Cardiac atrium fibroblast (primary cell): ENCODE results near the gene CAMK2A. TPM values are rescaled to one million over a fixed set of nuclear protein-coding genes. Genes with fewer than 3 reads are reported as not detected.

Experiments
- total RNA-seq: library from RNA; depleted of rRNA; stranded (reverse); fragments of >200 nt; gene quantifications from 2 replicates; pipeline ENCODE4 v1.2.3, GENCODE V29; 2015

The CAMK2A gene
- not detected in 2 replicates for total RNA-seq

GRCh38 chr5:150289551-150290390, at the start of gene CAMK2A:
TSS of gene CAMK2A (minus strand) at chr5:150289773. CDS start at chr5:150289625, 148 bp downstream.

DNA sequence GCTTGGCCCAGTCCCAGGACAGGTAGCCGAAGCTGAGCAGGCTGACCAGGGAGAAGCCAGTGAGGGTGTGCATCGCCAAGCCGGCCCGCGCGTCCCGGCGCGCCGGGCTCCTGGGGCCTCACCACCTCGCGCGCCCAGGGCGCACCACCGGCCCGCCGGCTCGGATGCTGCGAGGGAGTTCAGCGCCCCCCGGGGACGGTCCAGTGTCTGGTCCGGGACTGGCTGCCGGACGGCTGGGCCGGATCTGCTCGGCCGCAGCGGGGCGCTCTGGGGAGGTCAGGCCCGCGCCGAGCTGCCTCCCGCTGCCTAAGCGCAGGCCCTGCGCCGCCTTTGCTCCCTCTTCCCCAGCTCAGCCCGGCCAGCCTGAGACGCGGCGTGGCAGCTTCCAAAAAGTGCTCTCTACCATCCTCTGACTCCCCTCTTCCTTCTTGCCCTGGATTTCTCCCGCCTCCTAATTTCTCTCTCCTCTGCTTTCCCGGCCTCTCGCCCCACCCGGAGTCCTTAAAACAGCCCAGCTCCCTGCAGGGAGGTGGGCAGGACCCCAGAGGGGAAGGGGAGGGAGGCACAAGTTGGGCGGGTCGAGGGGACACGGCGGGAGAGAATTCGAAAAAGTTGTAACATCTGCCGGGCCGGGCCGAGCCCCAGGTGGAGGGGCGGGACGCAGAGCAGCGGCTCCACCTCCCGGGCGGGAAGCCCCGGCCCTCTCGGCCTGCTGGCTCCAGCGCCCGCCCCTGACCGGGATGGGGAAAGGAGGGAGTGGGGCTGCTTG, 12.9 kb upstream of the CAMK2A start, which contains the start of gene ARSI:
ARSI (minus strand) TSS at position 605 of the 769 bp plus-strand sequence; CDS start at position 73, 532 bp downstream.

GRCh38 chr5:150189728-150190502, 99.7 kb downstream of the CAMK2A start, which contains the start of gene SLC6A7:
TSS of gene SLC6A7 (plus strand) at chr5:150190062. CDS start at chr5:150190328, 266 bp downstream.

Other genes with a start within 250 kb of the CAMK2A start
- not detected in 2 replicates for gene CSF1R, start 203.2 kb downstream of the CAMK2A start, total RNA-seq
- gene PDGFRB, start 133.9 kb downstream of the CAMK2A start, total RNA-seq: 84.3 and 108 TPM in 2 replicates
- not detected in 2 replicates for gene CDX1, start 123.0 kb downstream of the CAMK2A start, total RNA-seq
- not detected in 2 replicates for gene SLC6A7, start 99.7 kb downstream of the CAMK2A start, total RNA-seq
- 0.32 and 2.0 TPM in 2 replicates for gene ARSI, start 13.1 kb upstream of the CAMK2A start, total RNA-seq
- gene TCOF1, start 67.9 kb upstream of the CAMK2A start, total RNA-seq: 12.8 and 16.4 TPM in 2 replicates
- 0.65 TPM in 1 of 2 replicates, not detected in the other for gene CD74, start 123.1 kb upstream of the CAMK2A start, total RNA-seq
- gene RPS14, start 160.0 kb upstream of the CAMK2A start, total RNA-seq: 3,362 and 3,967 TPM in 2 replicates
- 79.7 and 94.1 TPM in 2 replicates for gene NDST1, start 218.4 kb upstream of the CAMK2A start, total RNA-seq